Esophagus (tissue), 2 donors: ENCODE measurements around the gene APEX1. TPM values are rescaled to one million over a fixed set of nuclear protein-coding genes. Genes with fewer than 3 reads are reported as not detected.
"Not testable (repeated sequence)": the region's sequence is repeated elsewhere in the genome, so short reads cannot be mapped to it uniquely, and the experiment has no call there.

ENCODE experiments used
- H3K27ac ChIP-seq, 2 donors: one replicate each; pipeline ENCODE4 v1.5.1; 2013; ENCODE audit warnings: low read depth in 2 of 2, mild to moderate bottlenecking in 2 of 2, inconsistent platforms in 1 of 2, low read length in 1 of 2, moderate library complexity in 1 of 2
- H3K27me3 ChIP-seq, 2 donors: one replicate each; pipeline ENCODE4 v1.6.1; 2013; ENCODE audit warnings: low read length in 2 of 2, control low read depth in 1 of 2, mild to moderate bottlenecking in 1 of 2; ENCODE audit not compliant: insufficient read depth in 2 of 2, control insufficient read depth in 1 of 2
- H3K36me3 ChIP-seq, 2 donors: one replicate each; pipeline ENCODE4 v1.6.1; 2013; ENCODE audit warnings: low read length in 1 of 2; ENCODE audit not compliant: control insufficient read depth in 2 of 2, insufficient read depth in 2 of 2
- H3K4me1 ChIP-seq, 2 donors: one replicate each; pipeline ENCODE4 v1.6.1; 2013; ENCODE audit warnings: low read length in 1 of 2; ENCODE audit not compliant: control insufficient read depth in 2 of 2, insufficient read depth in 2 of 2
- H3K4me3 ChIP-seq, 2 donors: one replicate each; pipeline ENCODE4 v1.5.1; 2013; ENCODE audit warnings: low read length in 2 of 2, mild to moderate bottlenecking in 2 of 2, low read depth in 1 of 2, moderate library complexity in 1 of 2
- H3K9me3 ChIP-seq, 2 donors: one replicate each; pipeline ENCODE4 v1.6.1; 2013; ENCODE audit warnings: mild to moderate bottlenecking in 2 of 2, low read depth in 1 of 2, low read length in 1 of 2, moderate library complexity in 1 of 2; ENCODE audit not compliant: control insufficient read depth in 2 of 2, insufficient read depth in 1 of 2
- WGBS, 2 donors: extraction: QIAGEN DNeasy Blood & Tissue Kit; methylation state at CpG; one replicate each; pipeline ENCODE4 v1.1.7; 2013; 5-methylcytosine and 5-hydroxymethylcytosine counted together
- polyA plus RNA-seq, 2 donors: library from polyadenylated mRNA; stranded (reverse); fragments of 200-250 nt; gene quantifications; one replicate each; pipeline ENCODE4 v1.2.3, GENCODE V29; 2013
- donor health status: healthy with polysubstance abuse.
- donor health status: Bipolar disorder and iron deficiency.

Gene APEX1
- polyA plus RNA-seq, 2 donors = 70.6 to 115 TPM

DNA sequence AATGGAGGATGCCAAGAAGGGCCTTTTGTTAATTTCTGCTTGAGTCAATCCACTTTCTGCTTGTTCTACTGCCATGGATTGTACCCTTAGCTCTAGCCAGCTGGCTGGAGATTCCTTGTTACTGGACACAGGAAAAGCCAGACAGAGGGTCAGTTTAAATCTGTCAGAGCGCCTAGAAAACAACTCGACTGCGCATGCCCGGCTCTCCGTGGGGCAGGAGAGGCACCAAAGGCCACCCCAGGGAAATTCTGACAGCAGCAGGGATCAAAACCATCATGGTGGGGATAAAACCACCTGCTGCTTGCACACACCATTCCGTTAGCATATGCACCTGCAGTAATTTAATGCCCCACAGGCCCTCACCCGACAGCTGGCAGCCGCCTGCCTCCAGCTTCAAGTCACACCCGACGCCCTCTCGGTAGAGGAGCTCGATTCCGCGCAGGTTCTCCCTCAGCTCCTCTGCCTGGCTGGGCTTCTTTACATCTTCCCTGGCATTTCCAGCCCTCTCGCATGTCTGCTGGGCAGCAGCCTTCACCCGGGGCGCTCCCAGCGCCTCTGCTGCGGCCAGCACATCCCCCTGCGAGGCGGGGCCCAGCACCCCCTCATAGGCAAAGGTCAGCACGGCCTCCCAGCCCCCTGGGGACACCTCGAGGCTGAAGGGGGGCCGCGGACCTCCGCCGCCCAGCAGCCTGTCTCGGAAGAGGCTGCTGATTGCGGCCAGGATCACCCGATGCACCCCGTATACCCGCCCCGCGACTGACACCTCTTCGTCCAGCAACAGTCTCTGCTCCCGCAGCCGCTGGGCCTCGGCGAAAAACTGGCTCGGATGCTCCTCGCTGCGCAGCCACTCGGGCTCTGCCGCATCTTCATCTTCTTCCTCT lies 20.1 kb upstream of the APEX1 start:
- peaks cover 0 to 2% of the 10 kb centered on the region in 2 donors for H3K4me1 ChIP-seq
- WGBS, 2 donors = 27 to 30% methylated on average over 44 of the region's 44 CpGs
- peak overlapping the region in 1 of 2 donors; percentile 19 for H3K4me3 ChIP-seq
- peaks cover 0 to 3% of the 10 kb centered on the region in 2 donors for H3K36me3 ChIP-seq
- H3K9me3 ChIP-seq = no peaks in the 10 kb centered on the region
- no peak overlapping the region for H3K27ac ChIP-seq
- no peaks in the 10 kb centered on the region for H3K27me3 ChIP-seq

DNA sequence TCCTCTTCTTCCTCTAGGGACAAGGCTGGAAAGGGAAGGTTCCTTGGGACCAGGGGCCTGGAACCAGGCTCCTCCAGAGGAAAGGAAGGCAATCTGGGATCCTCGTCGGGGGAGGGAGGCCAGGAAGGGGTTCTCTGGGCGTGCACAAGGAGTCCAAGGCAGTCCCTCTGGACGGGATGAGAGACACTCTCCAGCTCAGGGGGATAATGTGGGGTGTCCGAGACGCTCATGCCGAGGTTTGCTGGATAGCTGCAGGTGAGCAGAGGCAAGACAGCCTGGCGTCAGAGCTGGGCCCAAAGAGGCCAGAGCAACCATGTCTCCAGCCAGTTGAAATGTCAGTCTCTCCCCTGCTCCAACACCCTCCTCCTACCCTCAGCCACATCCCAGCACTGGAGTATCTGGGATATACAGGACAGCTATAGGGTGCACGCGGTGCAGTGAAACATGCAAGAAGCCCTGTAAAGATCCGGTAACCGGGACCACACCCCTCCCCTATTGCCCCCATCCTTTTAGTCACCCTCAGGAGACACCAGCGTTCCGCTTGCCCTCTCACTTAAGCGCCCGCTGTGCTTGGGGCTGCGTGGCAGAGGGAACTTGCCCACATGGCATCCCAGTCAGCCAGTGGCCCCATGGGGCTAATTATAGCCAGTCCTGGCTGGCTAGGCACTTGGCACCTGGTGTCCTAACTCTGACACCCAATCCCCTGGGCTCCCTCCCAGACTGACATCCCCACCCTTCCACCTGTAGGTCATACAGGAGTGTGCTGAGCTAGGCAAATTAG lies 19.3 kb upstream of the APEX1 start, which contains the start of gene KLHL33:
Gene KLHL33, minus strand, starts transcription at position 585 of the 781 bp plus-strand sequence. Its CDS starts 355 bp downstream, at position 230.
- Histone ChIP-seq H3K36me3 (no peaks in the 10 kb centered on the region), H3K4me1 (peaks cover 0 to 2% of the 10 kb centered on the region in 2 donors), H3K27ac (no peak within 1 kb of the TSS), H3K9me3 (peaks cover 0 to 2% of the 10 kb centered on the region in 2 donors), H3K27me3 (no peaks in the 10 kb centered on the region), H3K4me3 (peak within 1 kb of the TSS in 1 of 2 donors; percentile 19)
- WGBS, 2 donors = 80 to 84% methylated on average over 17 of the region's 17 CpGs

DNA sequence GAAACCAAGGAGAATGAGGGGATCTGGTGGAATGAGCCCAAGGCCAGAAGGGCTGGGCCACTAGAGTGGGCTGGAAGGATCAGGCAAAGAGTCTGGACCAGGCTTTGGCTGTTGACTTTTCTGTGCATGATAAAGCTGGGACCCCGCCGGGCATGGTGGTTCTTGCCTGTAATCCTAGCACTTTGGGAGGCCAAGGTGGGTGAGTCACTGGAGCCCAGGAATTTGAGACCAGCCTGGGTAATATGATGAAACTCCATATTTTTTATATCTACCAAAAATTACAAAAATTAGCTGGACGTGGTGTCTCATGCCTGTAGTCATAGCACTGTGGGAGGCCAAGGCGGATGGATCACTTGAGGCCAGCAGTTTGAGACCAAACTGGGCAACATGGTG lies 18.7 kb upstream of the APEX1 start:
- Histone ChIP-seq H3K4me3 (no peak overlapping the region), H3K36me3 (no peaks in the 10 kb centered on the region), H3K4me1 (peaks cover 0 to 2% of the 10 kb centered on the region in 2 donors), H3K9me3 (peaks cover 0 to 2% of the 10 kb centered on the region in 2 donors), H3K27ac (no peak overlapping the region), H3K27me3 (no peaks in the 10 kb centered on the region)
- 86 to 95% methylated on average over 4 of the region's 4 CpGs for WGBS, 2 donors

DNA sequence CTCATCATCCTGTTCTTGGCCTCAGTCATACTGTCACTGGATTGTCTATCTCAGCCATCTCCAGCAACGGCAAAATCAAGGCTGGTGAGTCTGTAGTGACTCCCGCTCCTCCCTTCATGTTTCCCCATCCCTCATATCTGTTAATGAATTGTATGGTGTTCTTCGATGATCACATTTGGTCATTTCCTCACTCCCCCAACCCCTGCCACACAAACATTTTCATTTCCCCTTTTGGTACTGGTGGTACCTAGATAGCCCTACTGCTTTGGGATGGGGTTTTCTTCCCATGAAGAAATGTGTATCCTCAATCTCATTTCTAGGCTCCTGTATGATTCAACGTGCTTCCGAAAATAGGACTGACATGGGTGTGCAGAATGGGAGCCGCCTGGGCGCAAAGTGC lies 16.4 kb upstream of the APEX1 start:
- WGBS, 2 donors = 87 to 91% methylated on average over 7 of the region's 7 CpGs
- Histone ChIP-seq H3K27me3 (no peaks in the 10 kb centered on the region), H3K9me3 (peaks cover 0 to 2% of the 10 kb centered on the region in 2 donors), H3K36me3 (no peaks in the 10 kb centered on the region), H3K4me1 (peaks cover 0 to 2% of the 10 kb centered on the region in 2 donors), H3K27ac (no peak overlapping the region), H3K4me3 (no peak overlapping the region)

DNA sequence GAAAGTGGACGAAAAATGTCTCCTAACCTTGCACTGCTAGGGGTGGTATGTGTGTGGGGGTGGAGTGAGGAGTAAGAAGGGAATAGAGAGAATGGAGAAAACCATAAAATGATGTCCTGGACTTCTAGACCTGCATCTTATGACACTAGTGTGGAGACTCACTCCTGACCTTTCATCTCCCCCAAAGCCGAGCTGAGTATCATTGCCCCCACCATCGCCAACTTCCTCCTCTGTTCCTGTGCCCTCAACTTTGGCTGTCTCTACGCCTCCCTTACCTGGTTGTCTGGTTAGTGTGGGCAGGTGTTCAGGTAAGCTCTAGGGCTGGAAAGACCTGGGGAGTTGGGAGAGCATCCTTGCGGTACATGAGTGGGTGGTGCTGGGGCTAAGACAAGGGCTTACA lies 14.6 kb upstream of the APEX1 start:
- Histone ChIP-seq H3K27me3 (no peaks in the 10 kb centered on the region), H3K9me3 (peaks cover 0 to 2% of the 10 kb centered on the region in 2 donors), H3K4me3 (no peak overlapping the region), H3K27ac (no peak overlapping the region), H3K4me1 (peaks cover 0 to 2% of the 10 kb centered on the region in 2 donors), H3K36me3 (no peaks in the 10 kb centered on the region)
- WGBS, 2 donors = 80 to 88% methylated on average over 5 of the region's 5 CpGs

DNA sequence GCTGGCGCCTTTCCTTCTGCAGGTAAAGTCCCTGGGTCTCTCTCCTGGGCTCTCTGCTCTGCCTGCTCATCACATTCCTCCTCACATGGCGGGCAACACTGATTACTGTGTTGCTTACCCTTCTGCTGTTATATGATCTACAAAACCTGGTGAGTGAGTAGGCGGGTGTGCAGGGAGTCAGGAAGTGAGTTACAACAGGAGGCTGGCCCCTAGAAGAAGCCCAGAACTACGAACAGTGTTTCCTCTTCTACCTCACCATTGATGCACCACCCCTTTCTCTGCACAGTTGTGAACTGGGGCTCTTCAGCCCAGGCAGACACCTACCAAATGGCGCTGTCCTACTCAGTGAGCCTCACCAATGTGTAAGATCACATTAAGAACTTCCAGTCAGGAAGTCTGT lies 14.1 kb upstream of the APEX1 start:
- Histone ChIP-seq H3K36me3 (peaks cover 0 to 2% of the 10 kb centered on the region in 2 donors), H3K4me1 (no peaks in the 10 kb centered on the region), H3K4me3 (no peak overlapping the region), H3K27me3 (no peaks in the 10 kb centered on the region), H3K9me3 (peaks cover 0 to 2% of the 10 kb centered on the region in 2 donors), H3K27ac (no peak overlapping the region)
- 78 to 79% methylated on average over 5 of the region's 5 CpGs for WGBS, 2 donors

DNA sequence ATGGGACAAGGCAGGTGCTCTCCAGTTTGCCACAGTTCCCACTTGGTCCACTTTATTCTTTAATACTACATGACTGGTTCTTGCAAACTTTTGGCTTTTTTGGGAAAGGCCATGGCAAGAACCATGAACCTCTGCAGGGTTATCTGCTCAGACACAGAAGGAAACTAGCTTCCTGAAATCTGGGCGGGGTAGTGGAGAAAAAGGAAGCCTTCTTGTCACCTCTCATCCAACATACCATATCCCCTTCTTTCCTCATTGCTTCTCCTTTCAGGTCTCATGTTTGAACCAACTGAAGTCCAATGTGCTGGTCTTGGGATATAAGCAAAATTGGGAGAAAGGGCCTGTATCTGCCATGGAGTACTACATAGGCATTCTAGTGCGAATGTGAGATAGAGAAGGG lies 13.6 kb upstream of the APEX1 start:
- H3K36me3 ChIP-seq = peaks cover 1 to 7% of the 10 kb centered on the region in 2 donors
- H3K4me1 ChIP-seq = no peaks in the 10 kb centered on the region
- H3K4me3 ChIP-seq = no peak overlapping the region
- no peak overlapping the region for H3K27ac ChIP-seq
- peaks cover 0 to 2% of the 10 kb centered on the region in 2 donors for H3K9me3 ChIP-seq
- WGBS, 2 donors = 83 to 88% methylated on average over 2 of the region's 2 CpGs
- no peaks in the 10 kb centered on the region for H3K27me3 ChIP-seq

DNA sequence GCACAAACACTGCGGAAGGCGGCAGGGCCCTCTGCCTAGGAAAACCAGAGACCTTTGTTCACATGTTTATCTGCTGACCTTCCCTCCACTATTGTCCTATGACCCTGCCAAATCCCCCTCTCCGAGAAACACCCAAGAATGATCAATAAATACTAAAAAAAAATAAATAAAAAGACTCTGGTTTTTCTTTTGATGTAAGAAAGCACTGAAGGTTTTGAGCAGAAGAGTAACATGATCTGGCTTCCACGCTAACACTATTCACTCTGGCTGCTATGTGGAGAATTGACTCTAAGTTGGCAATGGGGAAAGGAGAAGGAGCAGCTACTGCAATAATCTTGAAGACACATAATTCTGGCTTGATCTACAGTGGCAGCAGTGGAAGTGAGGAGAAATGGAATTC lies 11.4 kb upstream of the APEX1 start:
- not testable (repeated sequence) for H3K9me3 ChIP-seq, H3K4me1 ChIP-seq, H3K27ac ChIP-seq, H3K4me3 ChIP-seq, H3K27me3 ChIP-seq
- WGBS, 2 donors = 75 to 79% methylated on average over 2 of the region's 4 CpGs
- H3K36me3 ChIP-seq = peaks cover 11 to 16% of the 10 kb centered on the region in 2 donors

DNA sequence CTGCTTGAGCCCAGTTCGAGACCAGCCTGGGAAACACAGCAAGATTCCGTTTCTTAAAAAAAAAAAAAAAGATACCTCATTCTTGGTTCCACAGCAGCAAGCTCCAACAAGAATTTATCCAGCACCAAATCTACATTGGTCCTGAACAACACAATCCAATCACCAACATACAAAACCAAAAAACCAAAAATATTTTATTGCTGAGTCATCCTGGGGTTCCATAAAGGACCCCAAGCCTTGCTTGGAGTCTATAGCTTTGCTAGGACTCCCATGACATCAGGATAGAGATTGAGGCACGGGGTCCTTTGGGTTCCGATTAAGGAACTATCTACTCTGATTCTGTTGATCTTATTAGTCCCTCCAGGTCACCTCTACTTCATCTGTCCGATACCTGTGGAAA lies 8.1 kb upstream of the APEX1 start:
- H3K4me3 ChIP-seq = no peak overlapping the region
- 96 to 98% methylated on average over 5 of the region's 5 CpGs for WGBS, 2 donors
- peaks cover 23 to 26% of the 10 kb centered on the region in 2 donors for H3K36me3 ChIP-seq
- H3K4me1 ChIP-seq = no peaks in the 10 kb centered on the region
- H3K27ac ChIP-seq = no peak overlapping the region
- H3K9me3 ChIP-seq = no peaks in the 10 kb centered on the region
- H3K27me3 ChIP-seq = no peaks in the 10 kb centered on the region
